DND-41 (cell line): ENCODE measurements around the gene PPP4R2.

ENCODE experiments used
- ATAC-seq: fragments of 200-7000 bp; cut with Tn5 transposase; 3 replicates; pipeline ENCODE4 v1.9.1; 2021; ENCODE audit warnings: low read depth; ENCODE audit not compliant: insufficient read depth
- DNase-seq: peaks from one replicate; pipeline ENCODE4 v3.0.0-alpha.2; 2020
- H2AFZ ChIP-seq: 2 replicates; pipeline ENCODE4 v1.6.0; 2012; ENCODE audit warnings: low read depth, low read length
- H3K27ac ChIP-seq: 2 replicates; pipeline ENCODE4 v1.5.1; 2012; ENCODE audit warnings: low read length, inconsistent platforms
- H3K27me3 ChIP-seq: fragments of 200-600 bp; sonication (generic); 2 replicates; pipeline ENCODE4 v1.6.0; 2012; ENCODE audit warnings: low read length, mild to moderate bottlenecking, inconsistent platforms; ENCODE audit not compliant: insufficient read depth, poor library complexity
- H3K36me3 ChIP-seq: 2 replicates; pipeline ENCODE4 v1.5.1; 2012; ENCODE audit warnings: low read length, inconsistent platforms; ENCODE audit not compliant: insufficient read depth
- H3K4me1 ChIP-seq: 2 replicates; pipeline ENCODE4 v1.5.1; 2012; ENCODE audit warnings: mild to moderate bottlenecking, low read length; ENCODE audit not compliant: insufficient read depth
- H3K4me2 ChIP-seq: 2 replicates; pipeline ENCODE4 v1.6.0; 2012; ENCODE audit warnings: mild to moderate bottlenecking, moderate library complexity, low read length, inconsistent platforms; ENCODE audit not compliant: insufficient read depth
- H3K4me3 ChIP-seq, 2 experiments: fragments of 200-600 bp in 1 of 2; shearing (Covaris generic) in 1 of 2; 2 replicates each; pipeline ENCODE4 v1.5.1; 2012 to 2016; ENCODE audit warnings: inconsistent platforms in 2 of 2, low read length in 2 of 2, mild to moderate bottlenecking in 2 of 2, low read depth in 1 of 2, moderate library complexity in 1 of 2
- H3K79me2 ChIP-seq: 2 replicates; pipeline ENCODE4 v1.6.0; 2012; ENCODE audit warnings: low read length, inconsistent platforms; ENCODE audit not compliant: insufficient read depth
- H3K9ac ChIP-seq: 2 replicates; pipeline ENCODE4 v1.6.0; 2012; ENCODE audit warnings: low read depth, mild to moderate bottlenecking, inconsistent platforms, low read length, moderate library complexity
- H3K9me3 ChIP-seq: 2 replicates; pipeline ENCODE4 v1.5.1; 2012; ENCODE audit warnings: low read length, moderate library complexity, mild to moderate bottlenecking, inconsistent platforms; ENCODE audit not compliant: insufficient read depth, severe bottlenecking
- H4K20me1 ChIP-seq: 2 replicates; pipeline ENCODE4 v1.6.0; 2012; ENCODE audit warnings: low read length; ENCODE audit not compliant: insufficient read depth
- CTCF ChIP-seq: IDR thresholded peaks from 2 replicates; pipeline ENCODE4 v1.5.1; 2012; ENCODE audit warnings: borderline replicate concordance, low read length, moderate library complexity, mild to moderate bottlenecking; ENCODE audit not compliant: poor library complexity, severe bottlenecking; ENCODE audit errors: extremely low read depth
- EZH2 ChIP-seq: IDR thresholded peaks from 3 replicates; pipeline ENCODE4 v1.6.1; 2012; ENCODE audit warnings: borderline replicate concordance, low read depth, mild to moderate bottlenecking, moderate library complexity, low read length, inconsistent platforms; ENCODE audit not compliant: severe bottlenecking

The PPP4R2 gene

DNA sequence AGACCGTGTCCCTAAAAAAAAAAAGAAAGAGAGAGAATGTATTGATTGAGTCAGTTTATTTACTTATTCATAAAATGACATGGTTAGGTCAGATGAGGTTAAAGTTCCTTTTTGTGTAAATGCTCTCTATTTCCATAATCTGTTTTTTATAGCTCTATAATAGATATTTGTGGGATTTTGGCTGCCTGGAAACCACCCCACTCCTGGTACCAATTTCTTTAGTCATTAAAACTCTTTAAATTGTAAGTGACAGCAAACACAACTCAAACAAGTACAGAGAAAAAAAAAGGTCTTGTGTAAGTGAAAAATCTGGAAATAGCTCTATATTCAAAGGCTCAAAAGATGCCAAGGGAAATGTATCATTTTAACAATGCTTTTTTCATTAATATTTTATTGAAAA, 11.0 kb upstream of the PPP4R2 start:
- Histone ChIP-seq H4K20me1 (no peaks in the 10 kb centered on the region), H3K9me3 (no peaks in the 10 kb centered on the region), H3K27me3 (no peaks in the 10 kb centered on the region), H3K79me2 (no peaks in the 10 kb centered on the region), H3K4me3 (no peak overlapping the region), H3K27ac (no peak overlapping the region), H3K9ac (no peak overlapping the region), H3K4me2 (no peak overlapping the region), H2AFZ (no peak overlapping the region), H3K36me3 (peaks cover 3% of the 10 kb centered on the region), H3K4me1 (no peaks in the 10 kb centered on the region)
- ATAC-seq, result no peak
- no peak for DNase-seq
- TF ChIP-seq EZH2 (no peak), CTCF (no peak)

DNA sequence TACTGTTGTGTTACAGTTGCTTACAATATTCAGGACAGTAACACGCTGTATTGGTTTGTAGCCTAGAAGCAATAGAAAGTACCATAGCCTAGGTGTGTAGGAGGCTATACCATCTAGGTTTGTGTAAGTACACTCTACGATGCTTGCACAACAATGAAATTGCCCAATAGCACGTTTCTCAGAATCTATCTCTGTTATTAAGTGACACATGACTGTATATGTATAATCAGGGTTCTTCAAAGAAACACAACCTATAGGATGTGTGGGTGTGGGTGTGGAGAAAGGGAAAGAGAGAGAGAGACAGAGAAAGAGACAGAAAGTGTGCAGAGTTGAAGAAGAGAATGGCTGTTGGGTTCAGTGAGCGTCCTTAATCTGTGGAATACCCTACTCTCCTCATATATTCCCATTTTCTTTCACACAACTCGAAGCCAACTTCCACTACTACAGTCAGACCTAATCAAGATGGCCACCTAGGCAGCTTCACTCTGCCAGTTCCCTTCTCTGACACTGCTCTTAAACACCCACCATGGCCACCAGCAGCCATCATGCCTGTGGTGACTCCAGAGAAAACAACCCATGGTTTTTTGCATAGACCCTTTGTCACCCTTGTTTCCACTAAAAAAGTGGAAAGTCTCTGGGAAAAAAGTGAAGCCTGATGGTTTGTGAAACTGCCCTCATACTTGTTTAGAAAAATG, 5.8 kb upstream of the PPP4R2 start:
- H4K20me1 ChIP-seq, result no peaks in the 10 kb centered on the region
- H3K9ac ChIP-seq, result no peak overlapping the region
- H3K4me2 ChIP-seq, result no peak overlapping the region
- H3K79me2 ChIP-seq, result peaks cover 4% of the 10 kb centered on the region
- H3K9me3 ChIP-seq, result no peaks in the 10 kb centered on the region
- peaks cover 6% of the 10 kb centered on the region; the same call in 1 of the 2 replicates for H3K4me1 ChIP-seq
- H3K4me3 ChIP-seq, result no peak overlapping the region
- ATAC-seq, result no peak; the same call in 2 of the 3 replicates
- no peaks in the 10 kb centered on the region; the same call in 1 of the 2 replicates for H3K36me3 ChIP-seq
- no peak overlapping the region for H2AFZ ChIP-seq
- DNase-seq, result no peak
- no peaks in the 10 kb centered on the region for H3K27me3 ChIP-seq
- no peak for TF ChIP-seq EZH2
- no peak overlapping the region for H3K27ac ChIP-seq

DNA sequence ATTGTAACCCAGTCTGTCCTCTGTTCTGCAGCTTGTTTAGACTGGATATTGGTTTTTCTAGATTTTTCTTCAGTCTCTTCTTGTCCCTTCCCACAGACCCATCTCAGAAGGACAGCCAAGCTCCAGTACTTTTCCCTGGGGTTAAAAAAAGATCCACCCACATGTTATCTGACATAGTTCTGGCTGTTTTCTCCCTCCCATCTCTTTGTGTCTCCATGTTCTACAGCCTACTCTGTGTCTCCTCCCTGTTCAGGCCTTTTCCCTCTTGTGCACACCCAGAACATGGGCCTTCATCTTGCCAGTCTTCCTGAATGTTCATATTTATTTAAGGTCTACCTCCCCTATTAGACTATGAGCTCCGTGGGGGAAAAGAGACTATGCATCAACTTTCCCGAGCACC, 5.1 kb upstream of the PPP4R2 start:
- Histone ChIP-seq H2AFZ (no peak overlapping the region), H3K4me2 (no peak overlapping the region), H3K9me3 (no peaks in the 10 kb centered on the region), H4K20me1 (no peaks in the 10 kb centered on the region), H3K79me2 (peaks cover 7% of the 10 kb centered on the region), H3K27ac (no peak overlapping the region), H3K9ac (no peak overlapping the region), H3K27me3 (no peaks in the 10 kb centered on the region), H3K4me3 (no peak overlapping the region), H3K36me3 (no peaks in the 10 kb centered on the region; the same call in 1 of the 2 replicates), H3K4me1 (peaks cover 12% of the 10 kb centered on the region)
- DNase-seq, result no peak
- no peak for ATAC-seq
- no peak for TF ChIP-seq CTCF
- TF ChIP-seq EZH2, result no peak

DNA sequence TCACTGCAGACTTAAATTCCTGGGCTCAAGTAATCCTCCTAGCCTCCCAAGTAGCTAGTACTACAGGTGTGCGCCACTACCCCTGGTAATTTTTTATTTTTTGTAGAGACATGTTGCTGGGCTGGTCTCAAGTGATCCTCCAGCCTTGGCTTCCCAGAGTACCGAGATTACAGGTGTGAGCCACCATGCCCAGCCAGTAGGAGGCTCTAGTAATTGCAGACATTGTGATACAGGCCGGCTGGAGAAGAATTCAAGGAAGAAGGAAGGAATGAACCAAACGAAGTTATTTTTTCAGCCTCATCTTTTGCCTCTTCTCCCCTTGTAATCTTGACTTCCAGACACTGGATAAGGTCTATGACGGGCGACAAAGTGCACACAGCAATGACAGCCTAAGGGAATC, 3.2 kb upstream of the PPP4R2 start:
- H3K36me3 ChIP-seq, result peaks cover 2% of the 10 kb centered on the region
- no peaks in the 10 kb centered on the region for H3K9me3 ChIP-seq

More for the DNA sequence above, 3.2 kb upstream of the PPP4R2 start:
- peaks cover 17% of the 10 kb centered on the region for H3K4me1 ChIP-seq
- DNase-seq (no peak), ATAC-seq (no peak)
- H3K79me2 ChIP-seq, result peaks cover 23% of the 10 kb centered on the region
- H3K27ac ChIP-seq, result no peak overlapping the region
- no peak overlapping the region for H2AFZ ChIP-seq
- peaks cover 5% of the 10 kb centered on the region; the same call in 1 of the 2 replicates for H4K20me1 ChIP-seq
- H3K4me3 ChIP-seq, result no peak overlapping the region
- H3K9ac ChIP-seq, result no peak overlapping the region
- H3K27me3 ChIP-seq, result no peaks in the 10 kb centered on the region
- TF ChIP-seq EZH2, result no peak
- TF ChIP-seq CTCF, result peak; percentile 27
- no peak overlapping the region for H3K4me2 ChIP-seq
